H1 (cell line): ENCODE results near the gene TRIM45. TPM values are rescaled to one million over a fixed set of nuclear protein-coding genes. Genes with fewer than 3 reads are reported as not detected.

ENCODE experiments used
- CTCF ChIA-PET: fragments of 300-600 bp; sonication (Branson Sonifier 250); formaldehyde crosslinking; loops from one replicate; lab custom pipeline; 2021; ENCODE audit not compliant: partially characterized antibody; lab: Charles Lee
- POLR2A ChIA-PET: fragments of 300-600 bp; sonication (Branson Sonifier 250); formaldehyde crosslinking; loops from one replicate; lab custom pipeline; 2021; ENCODE audit warnings: inconsistent platforms; ENCODE audit not compliant: partially characterized antibody; lab: Charles Lee
- DNase-seq, 2 experiments: peaks; one replicate each; pipeline versions ENCODE4 v3.0.0 to v3.0.0-alpha.2; 2010 to 2022; ENCODE audit warnings: low spot score in 2 of 2, low read depth in 1 of 2, mixed read lengths in 1 of 2
- FAIRE-seq: peaks from 2 replicates; lab custom pipeline; 2011; peaks lifted over from hg19 to GRCh38; lab: Jason Lieb, UNC
- H2AFZ ChIP-seq: 2 replicates; pipeline ENCODE4 v1.8.1; 2012; ENCODE audit warnings: low read length, inconsistent platforms
- H2AK5ac ChIP-seq: 2 replicates; pipeline ENCODE4 v1.6.1; 2013; ENCODE audit warnings: low read depth, low read length
- H2BK120ac ChIP-seq: replicated peaks from 2 replicates; pipeline ENCODE3; 2013; ENCODE audit warnings: low read depth, low read length, inconsistent platforms
- H2BK12ac ChIP-seq: 2 replicates; pipeline ENCODE4 v1.6.1; 2013; ENCODE audit warnings: low read depth, low read length
- H2BK15ac ChIP-seq: 2 replicates; pipeline ENCODE4 v1.6.1; 2013; ENCODE audit warnings: low read length
- H2BK20ac ChIP-seq: 2 replicates; pipeline ENCODE4 v1.6.1; 2013; ENCODE audit warnings: low read length
- H2BK5ac ChIP-seq: 2 replicates; pipeline ENCODE4 v1.6.1; 2013; ENCODE audit warnings: low read depth, low read length
- H3K14ac ChIP-seq: 2 replicates; pipeline ENCODE4 v1.6.1; 2013; ENCODE audit warnings: inconsistent platforms; ENCODE audit not compliant: insufficient read length
- H3K18ac ChIP-seq: 2 replicates; pipeline ENCODE4 v1.6.1; 2013; ENCODE audit warnings: low read length; ENCODE audit errors: extremely low read depth
- H3K23ac ChIP-seq: 2 replicates; pipeline ENCODE4 v1.6.1; 2013; ENCODE audit warnings: inconsistent platforms; ENCODE audit not compliant: insufficient read length
- H3K23me2 ChIP-seq: 2 replicates; pipeline ENCODE4 v1.6.1; 2013; ENCODE audit warnings: low read depth, low read length
- H3K27ac ChIP-seq: 2 replicates; pipeline ENCODE4 v1.6.1; 2011; ENCODE audit warnings: low read depth, low read length, inconsistent platforms
- H3K27me3 ChIP-seq, 4 experiments: replicated peaks in 1 of 4; 1 replicate in 1 of 4; 2 replicates in 3 of 4; pipeline versions ENCODE4 v1.6.1 to v1.8.1; 2011 to 2013; ENCODE audit warnings: low read length in 3 of 4, mild to moderate bottlenecking in 3 of 4, inconsistent platforms in 2 of 4, mixed read lengths in 2 of 4, moderate library complexity in 1 of 4; ENCODE audit not compliant: control insufficient read depth in 3 of 4, insufficient read depth in 3 of 4; ENCODE audit errors: extremely low read depth in 1 of 4
- H3K36me3 ChIP-seq, 4 experiments: 2 replicates each; pipeline versions ENCODE4 v1.6.1 to v1.8.1; 2011 to 2013; ENCODE audit warnings: mild to moderate bottlenecking in 4 of 4, low read length in 3 of 4, moderate library complexity in 2 of 4, control low read depth in 1 of 4, inconsistent platforms in 1 of 4; ENCODE audit not compliant: insufficient read depth in 4 of 4, control insufficient read depth in 2 of 4
- H3K4ac ChIP-seq: replicated peaks from 2 replicates; pipeline ENCODE3; 2013; ENCODE audit warnings: low read length, low read depth, mixed read lengths, inconsistent platforms; ENCODE audit not compliant: insufficient read length
- H3K4me1 ChIP-seq, 4 experiments: replicated peaks in 1 of 4; 1 replicate in 1 of 4; 2 replicates in 3 of 4; pipeline versions ENCODE4 v1.6.1 to v1.8.1; 2011 to 2013; ENCODE audit warnings: low read length in 3 of 4, inconsistent platforms in 2 of 4, mixed read lengths in 1 of 4; ENCODE audit not compliant: insufficient read depth in 4 of 4, control insufficient read depth in 3 of 4
- H3K4me2 ChIP-seq, 2 experiments: 2 replicates each; pipeline versions ENCODE4 v1.6.1 to v1.8.1; 2011 to 2013; ENCODE audit warnings: low read depth in 2 of 2, low read length in 2 of 2, control low read depth in 1 of 2, inconsistent platforms in 1 of 2, mild to moderate bottlenecking in 1 of 2; ENCODE audit not compliant: insufficient read depth in 1 of 2
- H3K4me3 ChIP-seq, 4 experiments: fragments of 200-600, 300-600 bp in 1 of 4; sonication (generic), shearing (Covaris generic), sonication (Bioruptor Twin) in 1 of 4; 2 replicates each; pipeline versions ENCODE4 v1.5.1 to v1.8.1; 2011 to 2016; ENCODE audit warnings: low read length in 4 of 4, low read depth in 3 of 4, control low read depth in 2 of 4, inconsistent platforms in 2 of 4, mild to moderate bottlenecking in 2 of 4, mixed read lengths in 1 of 4, moderate library complexity in 1 of 4; ENCODE audit not compliant: insufficient read depth in 2 of 4; ENCODE audit errors: extremely low read depth in 1 of 4
- H3K56ac ChIP-seq: replicated peaks from 2 replicates; pipeline ENCODE3; 2013; ENCODE audit warnings: low read depth, mild to moderate bottlenecking, mixed read lengths, low read length, inconsistent platforms; ENCODE audit not compliant: insufficient read length
- H3K79me1 ChIP-seq: 2 replicates; pipeline ENCODE4 v1.6.1; 2013; ENCODE audit warnings: low read depth, low read length, control low read depth
- H3K79me2 ChIP-seq, 2 experiments: 2 replicates each; pipeline versions ENCODE4 v1.6.1 to v1.8.1; 2012 to 2013; ENCODE audit warnings: low read length in 2 of 2, mild to moderate bottlenecking in 2 of 2, inconsistent platforms in 1 of 2; ENCODE audit not compliant: insufficient read depth in 2 of 2, control insufficient read depth in 1 of 2
- H3K9ac ChIP-seq, 4 experiments: replicated peaks in 1 of 4; 1 replicate in 1 of 4; 2 replicates in 3 of 4; pipeline versions ENCODE4 v1.6.1 to v1.8.1; 2011 to 2013; ENCODE audit warnings: low read depth in 3 of 4, low read length in 3 of 4, control low read depth in 2 of 4, mild to moderate bottlenecking in 2 of 4, moderate library complexity in 2 of 4, inconsistent platforms in 1 of 4; ENCODE audit errors: extremely low read depth in 1 of 4
- H3K9me3 ChIP-seq, 2 experiments: 2 replicates each; pipeline versions ENCODE4 v1.6.1 to v1.8.1; 2012 to 2013; ENCODE audit warnings: mild to moderate bottlenecking in 2 of 2, moderate library complexity in 2 of 2, control low read depth in 1 of 2, inconsistent platforms in 1 of 2, low read depth in 1 of 2, low read length in 1 of 2, mixed read lengths in 1 of 2; ENCODE audit not compliant: insufficient read depth in 2 of 2
- H4K20me1 ChIP-seq, 2 experiments: replicated peaks in 1 of 2; 2 replicates each; pipeline versions ENCODE3 to v1.8.1; 2011 to 2013; ENCODE audit warnings: inconsistent platforms in 2 of 2, low read length in 2 of 2, mild to moderate bottlenecking in 1 of 2; ENCODE audit not compliant: insufficient read depth in 2 of 2, control insufficient read depth in 1 of 2
- H4K5ac ChIP-seq: 2 replicates; pipeline ENCODE4 v1.6.1; 2013; ENCODE audit warnings: low read length, low read depth, mixed read lengths, inconsistent platforms; ENCODE audit not compliant: insufficient read length
- H4K8ac ChIP-seq: 2 replicates; pipeline ENCODE4 v1.8.0; 2013; ENCODE audit warnings: mild to moderate bottlenecking, moderate library complexity, low read length, inconsistent platforms; ENCODE audit not compliant: insufficient read depth; ENCODE audit errors: extremely low read depth
- H4K91ac ChIP-seq: replicated peaks from 2 replicates; pipeline ENCODE3; 2013; ENCODE audit warnings: low read length, mixed read lengths, inconsistent platforms; ENCODE audit not compliant: insufficient read length
- ASH2L ChIP-seq: fragments of 200-600, 300-600 bp; sonication (generic); IDR thresholded peaks from one replicate; pipeline ENCODE4 v1.7.1; 2017; ENCODE audit warnings: low read length
- CTBP2 ChIP-seq: IDR thresholded peaks from 2 replicates; pipeline ENCODE4 v1.7.0; 2011; ENCODE audit warnings: borderline replicate concordance, mild to moderate bottlenecking, moderate library complexity, mixed read lengths, low read length; ENCODE audit not compliant: insufficient read depth, insufficient read length
- EZH2 ChIP-seq: fragments of 200-600 bp; sonication (generic); IDR thresholded peaks from 2 replicates; pipeline ENCODE4 v1.7.1; 2012; ENCODE audit warnings: low read depth, mild to moderate bottlenecking, moderate library complexity, low read length, inconsistent platforms; ENCODE audit not compliant: severe bottlenecking
- GABPA ChIP-seq: IDR thresholded peaks from 2 replicates; pipeline ENCODE4 v1.6.1; 2011; ENCODE audit warnings: mild to moderate bottlenecking, low read length, moderate library complexity, borderline replicate concordance; ENCODE audit not compliant: insufficient read depth
- HDAC2 ChIP-seq, 2 experiments: fragments of 300-600 bp in 1 of 2; sonication (generic) in 1 of 2; IDR thresholded peaks; 2 replicates each; pipeline ENCODE4 v1.6.1; 2011 to 2012; ENCODE audit warnings: low read depth in 2 of 2, low read length in 2 of 2, mild to moderate bottlenecking in 2 of 2, moderate library complexity in 2 of 2, borderline replicate concordance in 1 of 2, inconsistent platforms in 1 of 2
- NRF1 ChIP-seq: IDR thresholded peaks from 2 replicates; pipeline ENCODE4 v1.6.1; 2011; ENCODE audit warnings: mild to moderate bottlenecking, low read depth, low read length, improper control_type of control experiment
- RXRA ChIP-seq: IDR thresholded peaks from 2 replicates; pipeline ENCODE4 v1.6.1; 2011; ENCODE audit warnings: low read depth, mild to moderate bottlenecking, low read length, moderate library complexity; ENCODE audit not compliant: insufficient read depth
- SIRT6 ChIP-seq: IDR thresholded peaks from one replicate; pipeline ENCODE4 v1.7.1; 2012; ENCODE audit warnings: low read length, inconsistent platforms
- TAF1 ChIP-seq: IDR thresholded peaks from 2 replicates; pipeline ENCODE4 v1.6.1; 2011; ENCODE audit warnings: mild to moderate bottlenecking, low read depth, low read length
- WGBS, 2 experiments: shearing (Covaris generic) in 1 of 2; methylation state at CpG; one replicate each; pipeline versions ENCODE4 v1.1.6 to v1.1.7; 2013 to 2015; ENCODE audit warnings: low lambda C conversion rate in 2 of 2, mixed read lengths in 2 of 2, inconsistent platforms in 1 of 2, low coverage in 1 of 2, missing lambda C conversion rate in 1 of 2; ENCODE audit not compliant: insufficient replicate concordance in 2 of 2, insufficient coverage in 1 of 2, insufficient read length in 1 of 2; ENCODE audit errors: extremely low coverage in 1 of 2, missing lambda C conversion rate in 1 of 2; 5-methylcytosine and 5-hydroxymethylcytosine counted together
- polyA plus RNA-seq, 7 experiments: library from polyadenylated mRNA; depleted of rRNA in 3 of 7; stranded (reverse) in 5 of 7; unstranded in 2 of 7; fragments of >200 nt in 5 of 7; fragments of 200-250 nt in 2 of 7; gene quantifications; 1 replicate in 5 of 7; 2 replicates in 1 of 7; 4 replicates in 1 of 7; pipeline versions ENCODE4 v1.2.1 to v1.2.3, GENCODE V29; 2011 to 2013; ENCODE audit warnings: missing spikeins in 2 of 7, mixed read lengths in 2 of 7
- total RNA-seq: library from RNA; stranded (reverse); fragmentation: NEBNext Ultra II Directional; extraction: Animal tissue kit (Norgen Biotek cat#: 25700); gene quantifications from 2 replicates; pipeline ENCODE4 v1.2.1, GENCODE V29; 2021

Gene TRIM45
- total and polyA plus RNA-seq, 2 of the 8 experiments (the other 6 are each of a cell fraction or from before 2014, with no cell fraction given): 13.7 to 16.7 TPM

GRCh38 chr1:117076648-117077047 lies 44.9 kb downstream of the TRIM45 start:
- Histone ChIP-seq H2BK12ac (no peak overlapping the region), H3K4ac (no peak overlapping the region), H4K5ac (no peak overlapping the region), H3K23me2 (no peaks in the 10 kb centered on the region), H4K20me1 (peaks cover 3 to 4% of the 10 kb centered on the region in 2 experiments), H3K27ac (no peak overlapping the region), H2BK20ac (no peak overlapping the region), H3K36me3 (peaks cover 35 to 76% (median 68%) of the 10 kb centered on the region in 4 experiments), H3K4me3 (no peak overlapping the region), H2BK120ac (no peak overlapping the region), H3K79me2 (peaks cover 0 to 5% of the 10 kb centered on the region in 2 experiments; a peak in 1 of 4 replicates), H2AFZ (no peak overlapping the region), H3K14ac (no peak overlapping the region), H4K91ac (no peak overlapping the region), H4K8ac (no peak overlapping the region; the same call in 1 of the 2 replicates), H3K9me3 (no peaks in the 10 kb centered on the region), H3K18ac (no peak overlapping the region), H2BK15ac (no peak overlapping the region), H2BK5ac (no peak overlapping the region), H3K9ac (no peak overlapping the region), H3K79me1 (no peaks in the 10 kb centered on the region), H3K4me2 (no peak overlapping the region), H3K27me3 (no peaks in the 10 kb centered on the region), H3K4me1 (no peaks in the 10 kb centered on the region), H3K56ac (no peak overlapping the region), H3K23ac (no peak overlapping the region), H2AK5ac (no peak overlapping the region)
- ChIA-PET POLR2A (no interaction called here), CTCF (interaction anchor here (1.0 to 2.8 kb wide), 5 partner anchors 9 to 209 kb away, joined by 3 to 8 read pairs (median 4); no protein-coding TSS in a partner anchor)
- 91% methylated on average over 5 of the region's 5 CpGs; no CpG with 5 or more reads in 1 of the 2 experiments for WGBS, 2 experiments
- no peak for DNase-seq
- FAIRE-seq: no peak
- TF ChIP-seq NRF1: no peak
- TF ChIP-seq RXRA: no peak
- no peak for TF ChIP-seq CTBP2
- TF ChIP-seq GABPA: no peak
- TF ChIP-seq EZH2: no peak
- TF ChIP-seq SIRT6: no peak
- TF ChIP-seq TAF1: no peak
- TF ChIP-seq HDAC2 (IDR thresholded peaks at IDR 0.05; ENCODE audit: borderline replicate concordance in 1 of 2, low read depth in 2 of 2, low read length in 2 of 2): no peak
- TF ChIP-seq ASH2L: no peak
